Measurements from ENCODE around the gene PKHD1.

DNA sequence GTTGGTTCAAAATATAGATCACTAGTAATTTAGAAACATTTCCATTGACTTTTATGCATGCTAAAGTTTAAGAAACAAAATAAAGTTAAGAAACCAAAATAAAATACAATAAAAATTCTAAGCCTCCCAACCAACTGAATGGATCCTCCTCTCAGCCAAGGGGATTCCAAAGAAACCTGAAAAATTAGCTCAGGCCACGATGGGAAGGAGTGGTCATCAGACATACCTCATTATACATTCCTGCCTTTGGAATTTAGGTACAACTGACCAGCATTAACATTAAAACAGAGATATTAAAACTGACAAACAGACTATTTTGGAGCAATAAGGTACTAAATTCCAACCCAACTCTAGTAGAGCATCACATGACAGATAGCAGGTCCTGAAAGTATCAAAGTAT, 275.2 kb downstream of the PKHD1 start:
- TF ChIP-seq CTCF (IDR thresholded peaks at IDR 0.05; ENCODE audit: poor library complexity) (no peak), EZH2phosphoT487 (IDR thresholded peaks at IDR 0.05; ENCODE audit: low read depth, severe bottlenecking, unreplicated experiment) (no peak), EZH2 (IDR thresholded peaks at IDR 0.05; ENCODE audit: borderline replicate concordance) (no peak)

All from hepatocyte (in vitro differentiated cells).